SK-N-SH treated with all-trans-retinoic acid at 6 μM for 48 hours (cell line): Measurements from ENCODE around the gene TSC22D4.

Source experiments
- PATZ1 ChIP-seq: fragments of 250-450 bp; sonication (Bioruptor Pico); IDR thresholded peaks from 2 replicates; pipeline ENCODE4 v1.8.0; 2020; ENCODE audit warnings: mild to moderate bottlenecking, moderate library complexity, borderline replicate concordance
- POU6F1 ChIP-seq: fragments of 250-450 bp; sonication (Bioruptor Pico); IDR thresholded peaks from 2 replicates; pipeline ENCODE4 v1.8.0; 2021; ENCODE audit warnings: low read depth, mild to moderate bottlenecking, moderate library complexity, borderline replicate concordance
- RARB ChIP-seq: fragments of 250-450 bp; sonication (Bioruptor Pico); IDR thresholded peaks from 2 replicates; pipeline ENCODE4 v1.8.0; 2021; ENCODE audit warnings: mild to moderate bottlenecking, moderate library complexity
- SNAI2 ChIP-seq: fragments of 250-450 bp; sonication (Bioruptor Pico); IDR thresholded peaks from 2 replicates; pipeline ENCODE4 v1.5.0; 2020; ENCODE audit warnings: mild to moderate bottlenecking, moderate library complexity
- TCF4 ChIP-seq: fragments of 250-450 bp; sonication (Bioruptor Pico); IDR thresholded peaks from 2 replicates; pipeline ENCODE4 v1.8.0; 2021; ENCODE audit warnings: mild to moderate bottlenecking, moderate library complexity, borderline replicate concordance
- TOX ChIP-seq: fragments of 250-450 bp; sonication (Bioruptor Pico); IDR thresholded peaks from 2 replicates; pipeline ENCODE4 v1.8.0; 2021; ENCODE audit warnings: mild to moderate bottlenecking, moderate library complexity, borderline replicate concordance
- ZC3H10 ChIP-seq: fragments of 250-450 bp; sonication (Bioruptor Pico); IDR thresholded peaks from 2 replicates; pipeline ENCODE4 v1.5.1; 2021; ENCODE audit warnings: mild to moderate bottlenecking, moderate library complexity
- ZFP3 ChIP-seq: fragments of 250-450 bp; sonication (Bioruptor Pico); IDR thresholded peaks from 2 replicates; pipeline ENCODE4 v1.5.0; 2020; ENCODE audit warnings: mild to moderate bottlenecking, moderate library complexity
- ZFP30 ChIP-seq: fragments of 450-650 bp; formaldehyde crosslinking; IDR thresholded peaks from 2 replicates; pipeline ENCODE4 v1.5.0; 2022; ENCODE audit warnings: mild to moderate bottlenecking, moderate library complexity

GRCh38 chr7:100433276-100433591, 45.8 kb downstream of the TSC22D4 start:
- TF ChIP-seq TCF4 (CRISPR knock-in tag) (no peak), POU6F1 (CRISPR knock-in tag) (no peak), ZFP30 (no peak), ZFP3 (CRISPR knock-in tag) (no peak), PATZ1 (CRISPR knock-in tag) (no peak), TOX (CRISPR knock-in tag) (no peak), SNAI2 (CRISPR knock-in tag) (no peak), ZC3H10 (no peak), RARB (CRISPR knock-in tag) (no peak)
